HUES6 (cell line): ENCODE data around the gene SESN3.
A peak's percentile ranks its signal among the peaks of the same experiment; 100 is the strongest.
"Not testable (repeated sequence)": the region's sequence is repeated elsewhere in the genome, so short reads cannot be mapped to it uniquely, and the experiment has no call there.

Experiments used
- H3K27ac ChIP-seq: 2 replicates; pipeline ENCODE4 v1.7.0; 2013; ENCODE audit warnings: low read depth, mild to moderate bottlenecking, low read length, inconsistent platforms
- H3K27me3 ChIP-seq: 2 replicates; pipeline ENCODE4 v1.6.1; 2013; ENCODE audit warnings: low read length; ENCODE audit not compliant: control insufficient read depth, insufficient read depth
- H3K36me3 ChIP-seq: 2 replicates; pipeline ENCODE4 v1.6.1; 2013; ENCODE audit warnings: low read length; ENCODE audit not compliant: control insufficient read depth, insufficient read depth
- H3K4me1 ChIP-seq: 2 replicates; pipeline ENCODE4 v1.6.1; 2013; ENCODE audit warnings: low read length; ENCODE audit not compliant: control insufficient read depth, insufficient read depth
- H3K4me3 ChIP-seq: 2 replicates; pipeline ENCODE4 v1.5.1; 2013; ENCODE audit warnings: low read depth, low read length
- H3K9ac ChIP-seq: one replicate; pipeline ENCODE4 v1.6.1; 2013; ENCODE audit warnings: mild to moderate bottlenecking, low read length
- H3K9me3 ChIP-seq: 2 replicates; pipeline ENCODE4 v1.6.1; 2013; ENCODE audit warnings: low read depth, low read length; ENCODE audit not compliant: control insufficient read depth, insufficient read depth

Gene SESN3, protein sequence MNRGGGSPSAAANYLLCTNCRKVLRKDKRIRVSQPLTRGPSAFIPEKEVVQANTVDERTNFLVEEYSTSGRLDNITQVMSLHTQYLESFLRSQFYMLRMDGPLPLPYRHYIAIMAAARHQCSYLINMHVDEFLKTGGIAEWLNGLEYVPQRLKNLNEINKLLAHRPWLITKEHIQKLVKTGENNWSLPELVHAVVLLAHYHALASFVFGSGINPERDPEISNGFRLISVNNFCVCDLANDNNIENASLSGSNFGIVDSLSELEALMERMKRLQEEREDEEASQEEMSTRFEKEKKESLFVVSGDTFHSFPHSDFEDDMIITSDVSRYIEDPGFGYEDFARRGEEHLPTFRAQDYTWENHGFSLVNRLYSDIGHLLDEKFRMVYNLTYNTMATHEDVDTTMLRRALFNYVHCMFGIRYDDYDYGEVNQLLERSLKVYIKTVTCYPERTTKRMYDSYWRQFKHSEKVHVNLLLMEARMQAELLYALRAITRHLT

GRCh38 chr11:95231127-95231880 is at the start of gene SESN3:
Gene SESN3, minus strand, starts transcription at chr11:95231202. Its CDS starts 342 bp downstream, at chr11:95230860.
- Histone ChIP-seq H3K4me3 (peak within 1 kb of the TSS; percentile 83), H3K27me3 (peaks cover 14% of the 10 kb centered on the region; the same call in 1 of the 2 replicates), H3K27ac (peak within 1 kb of the TSS; percentile 24; the same call in 1 of the 2 replicates), H3K9ac (peak within 1 kb of the TSS; percentile 87), H3K36me3 (no peaks in the 10 kb centered on the region), H3K9me3 (no peaks in the 10 kb centered on the region), H3K4me1 (peaks cover 32% of the 10 kb centered on the region)

GRCh38 chr11:95279921-95280868 is 49.2 kb upstream of the SESN3 start:
- no peaks in the 10 kb centered on the region for H3K36me3 ChIP-seq
- no peaks in the 10 kb centered on the region for H3K9me3 ChIP-seq
- H3K27ac ChIP-seq = peak overlapping the region; percentile 32; the same call in 1 of the 2 replicates
- H3K4me1 ChIP-seq = peaks cover 44% of the 10 kb centered on the region
- H3K9ac ChIP-seq = peak overlapping the region; percentile 32
- no peaks in the 10 kb centered on the region for H3K27me3 ChIP-seq
- peak overlapping the region; percentile 19; the same call in 1 of the 2 replicates for H3K4me3 ChIP-seq

DNA sequence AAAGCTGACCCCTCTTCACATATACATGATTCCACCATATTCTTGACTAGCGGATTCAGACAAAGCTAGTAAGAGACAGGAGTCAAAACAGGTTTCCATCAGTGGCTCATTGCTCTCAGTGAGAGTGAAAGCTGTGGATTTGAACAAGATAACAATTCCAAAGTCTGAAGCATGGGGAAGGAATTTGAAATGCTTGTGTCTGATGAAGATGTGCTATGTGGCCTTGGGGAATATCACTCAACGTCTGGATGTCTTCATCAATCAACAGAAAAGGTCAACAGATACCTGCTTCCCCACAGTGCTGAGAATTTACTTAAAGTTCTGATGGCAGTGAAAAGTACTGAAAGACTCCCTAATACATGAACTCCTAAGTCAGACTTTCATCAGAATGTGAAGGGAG is 46.9 kb upstream of the SESN3 start:
- H3K9me3 ChIP-seq = no peaks in the 10 kb centered on the region
- no peaks in the 10 kb centered on the region for H3K36me3 ChIP-seq
- H3K4me1 ChIP-seq = peaks cover 44% of the 10 kb centered on the region
- H3K27me3 ChIP-seq = no peaks in the 10 kb centered on the region
- H3K4me3 ChIP-seq = no peak overlapping the region
- H3K9ac ChIP-seq = no peak overlapping the region
- H3K27ac ChIP-seq = no peak overlapping the region; the same call in 1 of the 2 replicates

DNA sequence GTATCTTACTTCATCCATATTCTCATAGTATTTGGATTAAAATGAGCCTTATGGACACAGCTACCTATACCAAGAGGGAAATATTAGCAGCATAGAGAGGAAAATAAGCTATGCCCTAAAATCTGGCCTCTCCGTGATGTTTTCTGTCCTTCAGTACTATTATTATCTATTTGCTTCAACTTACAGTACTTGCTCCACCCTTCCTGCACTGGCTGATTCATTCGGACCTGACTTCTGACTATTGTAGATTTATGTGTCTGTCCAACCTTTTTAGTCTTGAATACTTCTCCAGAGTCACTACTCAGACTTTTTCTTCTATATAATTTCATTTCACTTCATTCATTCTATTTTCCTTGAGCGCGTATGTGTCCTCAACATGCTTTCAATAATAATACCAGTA is 45.1 kb upstream of the SESN3 start:
- H3K9me3 ChIP-seq = no peaks in the 10 kb centered on the region
- H3K9ac ChIP-seq = no peak overlapping the region
- peaks cover 30% of the 10 kb centered on the region for H3K4me1 ChIP-seq
- no peak overlapping the region for H3K27ac ChIP-seq
- H3K27me3 ChIP-seq = no peaks in the 10 kb centered on the region
- H3K36me3 ChIP-seq = no peaks in the 10 kb centered on the region
- H3K4me3 ChIP-seq = no peak overlapping the region

DNA sequence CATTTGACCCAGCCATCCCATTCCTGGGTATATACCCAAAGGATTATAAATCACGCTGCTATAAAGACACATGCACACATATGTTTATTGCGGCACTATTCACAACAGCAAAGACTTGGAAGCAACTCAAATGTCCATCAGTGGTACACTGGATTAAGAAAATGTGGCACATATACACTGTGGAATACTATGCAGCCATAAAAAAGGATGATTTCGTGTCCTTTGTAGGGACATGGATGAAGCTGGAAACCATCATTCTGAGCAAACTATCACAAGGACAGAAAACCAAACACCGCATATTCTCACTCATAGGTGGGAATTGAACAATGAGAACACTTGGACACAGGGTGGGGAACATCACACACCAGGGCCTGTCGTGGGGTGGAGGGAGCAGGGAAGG is 42.6 kb upstream of the SESN3 start:
- H3K27ac ChIP-seq, H3K4me1 ChIP-seq, H3K4me3 ChIP-seq, H3K36me3 ChIP-seq, H3K27me3 ChIP-seq, H3K9me3 ChIP-seq, H3K9ac ChIP-seq: not testable (repeated sequence)

DNA sequence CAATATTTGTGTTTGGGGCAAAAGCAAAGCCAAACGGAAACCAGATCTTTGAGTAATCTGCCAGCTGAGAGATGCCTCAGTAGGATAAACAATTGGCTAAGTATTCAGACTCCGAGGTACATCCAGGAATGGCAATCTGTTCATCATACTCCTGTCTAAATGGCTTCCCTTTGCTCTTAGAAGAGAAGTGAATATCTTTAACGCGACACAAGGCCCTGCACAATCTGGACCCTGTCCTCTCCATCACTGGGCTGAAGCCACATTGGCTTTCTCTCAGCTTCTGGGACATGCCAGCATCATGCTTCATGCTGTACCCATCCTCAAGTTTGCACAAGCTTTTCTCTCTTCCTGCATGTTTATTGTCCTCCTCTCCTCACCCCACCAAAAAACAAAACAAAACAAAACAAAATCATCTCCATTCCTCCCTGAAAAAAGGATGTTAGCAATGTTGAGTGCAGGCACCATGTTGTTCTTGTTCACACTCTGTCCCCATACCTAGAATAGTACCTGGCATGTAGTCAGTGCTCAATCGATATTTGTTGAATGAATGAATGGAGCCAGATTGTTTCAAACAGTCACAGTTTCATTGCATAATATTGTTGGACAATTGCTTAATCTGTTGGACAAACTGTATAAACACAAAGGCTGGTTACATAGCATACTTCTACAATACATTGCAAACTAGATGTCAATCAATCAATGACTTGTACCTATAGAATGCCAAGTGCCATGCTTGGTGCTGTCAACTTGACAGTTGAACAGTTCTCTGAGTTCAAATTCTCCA is 38.2 kb upstream of the SESN3 start:
- no peak overlapping the region for H3K9ac ChIP-seq
- H3K4me1 ChIP-seq = peaks cover 9% of the 10 kb centered on the region
- no peak overlapping the region for H3K27ac ChIP-seq
- no peak overlapping the region for H3K4me3 ChIP-seq
- no peaks in the 10 kb centered on the region for H3K36me3 ChIP-seq
- H3K27me3 ChIP-seq = no peaks in the 10 kb centered on the region
- H3K9me3 ChIP-seq = no peaks in the 10 kb centered on the region

- peaks cover 9% of the 10 kb centered on the region for H3K4me1 ChIP-seq
- no peaks in the 10 kb centered on the region for H3K9me3 ChIP-seq
- H3K36me3 ChIP-seq = no peaks in the 10 kb centered on the region
- no peak overlapping the region for H3K9ac ChIP-seq
- H3K4me3 ChIP-seq = no peak overlapping the region
- no peaks in the 10 kb centered on the region for H3K27me3 ChIP-seq
- H3K27ac ChIP-seq = no peak overlapping the region
These were observed 37.4 kb upstream of the SESN3 start for GRCh38 chr11:95268391-95268790.

DNA sequence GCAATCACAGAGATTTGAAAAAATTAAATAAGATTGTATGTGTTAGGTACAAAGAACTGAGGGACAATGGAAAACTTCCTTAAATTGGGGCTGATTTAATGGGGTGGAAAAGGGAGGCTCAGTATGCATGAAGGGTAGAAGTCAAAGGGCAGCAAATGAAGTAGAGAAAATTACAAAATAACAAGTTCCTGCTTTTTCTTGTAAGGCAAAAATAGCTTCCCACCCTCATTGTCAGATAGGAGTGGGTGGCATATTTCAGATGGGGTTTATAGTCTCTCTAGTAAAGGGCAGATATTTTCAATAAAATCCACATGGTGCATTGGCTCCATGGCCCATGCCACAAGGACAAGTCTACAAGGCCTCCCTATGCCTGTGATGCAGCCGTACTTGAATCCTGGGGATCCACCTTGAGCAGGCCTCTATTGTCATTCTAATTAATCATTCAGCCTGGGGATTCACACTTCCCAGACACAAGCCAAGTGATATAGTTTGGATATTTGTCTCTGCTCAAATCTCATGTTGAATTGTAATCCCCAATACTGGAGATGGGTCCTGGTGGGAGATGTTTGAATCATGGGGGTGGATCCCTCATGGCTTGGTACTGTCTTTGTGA is 36.7 kb upstream of the SESN3 start:
- no peak overlapping the region for H3K9ac ChIP-seq
- H3K27ac ChIP-seq = no peak overlapping the region
- no peaks in the 10 kb centered on the region for H3K27me3 ChIP-seq
- H3K36me3 ChIP-seq = no peaks in the 10 kb centered on the region
- peaks cover 9% of the 10 kb centered on the region for H3K4me1 ChIP-seq
- no peaks in the 10 kb centered on the region for H3K9me3 ChIP-seq
- H3K4me3 ChIP-seq = no peak overlapping the region

GRCh38 chr11:95266751-95267374 is 35.9 kb upstream of the SESN3 start:
- peaks cover 9% of the 10 kb centered on the region for H3K4me1 ChIP-seq
- H3K27me3 ChIP-seq = no peaks in the 10 kb centered on the region
- no peak overlapping the region for H3K9ac ChIP-seq
- no peak overlapping the region for H3K27ac ChIP-seq
- no peak overlapping the region for H3K4me3 ChIP-seq
- H3K9me3 ChIP-seq = no peaks in the 10 kb centered on the region
- no peaks in the 10 kb centered on the region for H3K36me3 ChIP-seq
